Measurements from ENCODE around the gene CAMKMT. TPM values are rescaled to one million over a fixed set of nuclear protein-coding genes. Genes with fewer than 3 reads are reported as not detected.

CAMKMT gene
- total and polyA plus RNA-seq, 9 of the 15 experiments (the other 6 are each of a cell fraction or from before 2014, with no cell fraction given): 1.6 to 15.3 (median 7.4) TPM

DNA sequence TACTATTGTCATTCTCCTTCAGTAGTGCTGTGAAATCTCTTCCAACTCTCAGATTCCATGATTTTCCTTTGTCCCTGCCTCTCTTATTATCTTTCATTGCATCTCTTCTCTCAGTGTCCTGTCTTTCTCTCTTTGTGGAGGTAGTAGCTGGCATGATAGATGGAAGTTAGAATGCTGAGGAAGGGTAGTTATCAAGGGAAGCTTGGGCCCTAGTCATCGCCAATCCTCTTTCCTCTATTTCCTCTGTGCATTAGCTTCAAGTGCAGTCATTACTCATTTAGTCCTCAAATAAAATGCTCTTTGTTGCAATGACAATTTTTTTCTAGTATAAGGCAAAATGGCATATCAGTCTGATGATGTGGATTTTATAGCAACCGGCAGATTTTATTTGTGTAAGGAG, 207.7 kb downstream of the CAMKMT start:
- Histone ChIP-seq H3K4me3 (no peak overlapping the region), H3K4me1 (replicated peaks in 1 of 2; ENCODE audit: control insufficient read depth in 2 of 2, insufficient read depth in 2 of 2, low read length in 2 of 2) (no peaks in the 10 kb centered on the region; a peak in 2 of 5 replicates), H2AFZ (ENCODE audit: low read depth, low read length) (no peak overlapping the region), H3K9me3 (replicated peaks; ENCODE audit: control insufficient read depth, insufficient read depth, low read depth, low read length) (no peaks in the 10 kb centered on the region), H4K20me1 (replicated peaks; ENCODE audit: control insufficient read depth, insufficient read depth, low read length) (no peaks in the 10 kb centered on the region), H3K79me2 (ENCODE audit: control insufficient read depth, insufficient read depth, low read length) (no peaks in the 10 kb centered on the region), H3K36me3 (ENCODE audit: control insufficient read depth, insufficient read depth, low read length) (no peaks in the 10 kb centered on the region), H3K27me3 (ENCODE audit: control insufficient read depth in 2 of 2, insufficient read depth in 2 of 2, low read length in 2 of 2) (no peaks in the 10 kb centered on the region), H3K4me2 (ENCODE audit: insufficient read depth, low read length) (no peak overlapping the region), H3K27ac (ENCODE audit: extremely low read depth, low read depth, low read length) (no peak overlapping the region), H3K9me1 (ENCODE audit: control insufficient read depth, insufficient read depth, low read length) (no peaks in the 10 kb centered on the region), H3K9ac (ENCODE audit: insufficient read depth in 1 of 2, low read depth in 2 of 2, low read length in 2 of 2) (no peak overlapping the region)
- BruUV-seq (replicated peaks): no TSS peak
- FAIRE-seq: no peak
- WGBS (ENCODE audit: insufficient coverage, low coverage, missing lambda C conversion rate): 75% methylated on average over 2 of the region's 2 CpGs
- no peak for DNase-seq (ENCODE audit: extremely low read depth in 1 of 4, low spot score in 3 of 4)
- ATAC-seq: no peak
- TF ChIP-seq TBL1XR1 (IDR thresholded peaks at IDR 0.05; ENCODE audit: low read length in 2 of 2) (no peak), CEBPB (tag; IDR thresholded peaks at IDR 0.05) (no peak), CBX5 (IDR thresholded peaks at IDR 0.05; ENCODE audit: borderline replicate concordance, low read depth) (no peak), CCNT2 (IDR thresholded peaks at IDR 0.05; ENCODE audit: borderline replicate concordance, extremely low read depth, insufficient read length, low read depth, low read length) (no peak), XRCC5 (IDR thresholded peaks at IDR 0.05; ENCODE audit: low read depth, low read length) (no peak), TBP (optimal IDR thresholded peaks at IDR 0.05; ENCODE audit: low read depth, low read length) (no peak), ZNF146 (CRISPR knock-in tag; IDR thresholded peaks at IDR 0.05; ENCODE audit: unreplicated experiment) (no peak), ZNF274 (IDR thresholded peaks at IDR 0.05; ENCODE audit: borderline replicate concordance, low read depth, low read length) (no peak), GTF2F1 (IDR thresholded peaks at IDR 0.05; ENCODE audit: low read depth, low read length) (no peak)
- in situ Hi-C loops (cut with MboI): no loop called here
- POLR2A ChIA-PET: no interaction called here
- CTCF ChIA-PET (ENCODE audit: low intra/inter-chr PET ratio): no interaction called here
- intact Hi-C loops (cut with micrococcal nuclease): no loop called here
